GM12872 (cell line): ENCODE measurements around the gene RMND1.

ENCODE experiments used
- CTCF ChIP-seq: IDR thresholded peaks from 3 replicates; pipeline ENCODE4 v1.5.1; 2011; ENCODE audit warnings: low read depth, mild to moderate bottlenecking, low read length, moderate library complexity; ENCODE audit not compliant: insufficient read depth

Gene RMND1

GRCh38 chr6:151392427-151392826, 59.5 kb downstream of the RMND1 start:
- TF ChIP-seq CTCF: no peak

DNA sequence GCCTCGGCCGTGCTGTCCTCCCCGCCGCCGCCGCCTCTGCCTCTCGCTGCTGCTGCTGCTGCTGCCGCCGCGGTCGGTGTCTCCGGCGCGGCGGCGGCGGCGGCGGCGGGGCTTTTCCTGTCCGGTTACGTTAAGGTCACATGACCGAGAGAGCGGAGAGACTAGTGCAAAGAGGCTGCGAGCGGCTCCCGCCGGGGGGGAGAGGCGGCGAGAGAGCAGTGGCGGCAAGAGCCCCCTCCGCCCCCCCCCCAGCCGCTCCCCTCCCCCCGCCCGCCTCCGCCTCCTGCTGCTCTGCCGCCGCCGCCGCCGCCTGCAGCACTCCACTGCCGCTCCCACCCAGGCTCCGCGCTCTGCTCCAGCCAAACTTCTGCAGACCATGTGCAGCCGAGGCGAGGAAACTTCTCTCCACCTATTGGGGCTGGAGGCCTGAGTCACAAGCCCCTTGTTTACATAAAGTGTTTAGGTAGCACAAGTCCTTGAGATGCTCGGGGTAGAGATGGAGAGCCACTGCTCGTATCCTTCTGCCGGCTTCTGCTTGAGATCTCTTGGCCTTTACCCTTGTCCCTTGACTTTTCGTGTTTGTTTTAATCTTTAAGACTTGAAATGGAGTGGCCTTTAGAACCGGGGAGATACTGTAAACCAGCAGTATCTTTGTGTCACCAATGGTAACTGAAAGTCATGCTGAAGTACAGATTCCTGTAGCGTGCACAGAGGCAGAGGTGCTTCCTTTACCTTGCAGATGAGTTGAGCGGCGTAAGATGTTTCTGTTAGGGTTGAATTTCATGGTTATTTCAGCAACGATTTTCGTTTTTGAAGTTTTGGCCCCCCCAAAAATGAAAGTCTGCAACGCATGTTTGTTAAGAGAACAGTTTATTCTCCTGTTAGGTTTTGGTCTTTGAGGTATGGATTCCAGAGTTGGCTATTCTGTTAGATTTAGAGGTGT, 60.2 kb downstream of the RMND1 start, which contains the start of gene ZBTB2:
ZBTB2 (minus strand) TSS at position 89 of the 943 bp plus-strand sequence. CDS start 17,922 bp downstream, outside the sequence.
- TF ChIP-seq CTCF: no peak

GRCh38 chr6:151390851-151391470, 61.0 kb downstream of the RMND1 start:
- no peak for TF ChIP-seq CTCF

- no peak for TF ChIP-seq CTCF
These were observed 61.6 kb downstream of the RMND1 start for GRCh38 chr6:151390276-151390850.

DNA sequence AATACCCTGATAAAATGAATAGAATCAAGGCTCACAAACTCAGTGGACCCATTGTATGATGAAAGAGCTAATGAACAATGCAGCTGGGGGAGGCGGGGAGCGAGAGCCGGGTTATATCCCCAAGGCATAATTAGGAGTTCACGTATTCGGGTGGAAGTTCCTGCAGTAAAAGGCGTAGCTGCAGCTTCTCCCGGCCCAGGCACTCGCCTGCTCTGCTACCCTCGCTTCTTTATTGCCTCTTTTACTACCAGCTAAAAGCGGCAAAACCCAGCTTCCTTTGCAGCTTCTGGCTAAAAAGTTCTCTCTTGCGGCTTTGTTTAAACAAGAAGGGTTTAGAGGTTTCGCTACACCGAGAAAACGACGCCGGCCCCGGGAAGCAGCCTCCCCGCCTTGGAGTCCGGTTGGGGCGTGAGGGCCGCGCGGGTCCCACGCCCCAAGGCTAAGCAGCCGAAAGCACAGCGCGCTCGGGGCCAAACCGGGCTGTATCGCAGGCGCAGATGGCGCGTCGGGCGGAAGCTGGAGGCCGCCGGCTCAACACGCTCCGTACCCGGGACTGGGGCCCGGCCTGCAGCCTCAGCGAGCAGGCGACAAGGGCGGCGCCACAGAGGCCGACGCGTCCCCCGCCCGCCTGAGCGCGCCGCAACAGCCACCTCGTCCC, 62.2 kb downstream of the RMND1 start:
- no peak for TF ChIP-seq CTCF

DNA sequence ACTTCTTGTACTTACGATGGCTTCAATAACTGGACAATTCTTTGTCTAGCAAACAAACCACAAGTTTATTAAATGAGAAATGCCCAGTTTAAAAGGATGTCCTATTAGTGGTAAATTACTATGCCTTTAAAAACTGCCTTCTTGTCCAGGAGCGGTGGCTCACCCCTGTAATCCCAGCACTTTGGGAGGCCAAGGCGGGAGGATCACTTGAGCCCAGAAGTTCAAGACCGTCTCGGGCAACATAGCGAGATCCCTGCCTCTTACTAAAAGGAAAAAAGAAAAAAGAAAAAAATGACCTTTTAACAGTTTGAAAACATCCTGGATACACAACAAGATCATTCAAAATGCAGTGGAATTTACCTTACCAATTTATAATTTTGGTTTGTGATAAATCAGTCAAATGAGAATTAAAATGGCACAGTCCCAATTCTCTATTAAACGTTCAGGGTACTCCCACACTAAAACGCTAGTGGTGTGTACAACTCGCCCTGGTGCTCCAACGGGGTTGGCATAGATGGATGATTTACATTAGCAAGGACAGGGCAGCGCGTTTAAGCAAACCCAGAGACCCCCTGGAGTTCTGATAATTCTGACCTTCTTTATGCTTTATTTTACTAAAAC, 62.8 kb downstream of the RMND1 start:
- TF ChIP-seq CTCF: no peak
